HuH-7.5 (cell line): ENCODE measurements around the gene ZNF664.

Experiments used
- DNase-seq: peaks from one replicate; pipeline ENCODE4 v3.0.0; 2011; ENCODE audit warnings: low spot score

ZNF664 gene

GRCh38 chr12:124010687-124011086 is 37.7 kb downstream of the ZNF664 start:
- DNase-seq = no peak

DNA sequence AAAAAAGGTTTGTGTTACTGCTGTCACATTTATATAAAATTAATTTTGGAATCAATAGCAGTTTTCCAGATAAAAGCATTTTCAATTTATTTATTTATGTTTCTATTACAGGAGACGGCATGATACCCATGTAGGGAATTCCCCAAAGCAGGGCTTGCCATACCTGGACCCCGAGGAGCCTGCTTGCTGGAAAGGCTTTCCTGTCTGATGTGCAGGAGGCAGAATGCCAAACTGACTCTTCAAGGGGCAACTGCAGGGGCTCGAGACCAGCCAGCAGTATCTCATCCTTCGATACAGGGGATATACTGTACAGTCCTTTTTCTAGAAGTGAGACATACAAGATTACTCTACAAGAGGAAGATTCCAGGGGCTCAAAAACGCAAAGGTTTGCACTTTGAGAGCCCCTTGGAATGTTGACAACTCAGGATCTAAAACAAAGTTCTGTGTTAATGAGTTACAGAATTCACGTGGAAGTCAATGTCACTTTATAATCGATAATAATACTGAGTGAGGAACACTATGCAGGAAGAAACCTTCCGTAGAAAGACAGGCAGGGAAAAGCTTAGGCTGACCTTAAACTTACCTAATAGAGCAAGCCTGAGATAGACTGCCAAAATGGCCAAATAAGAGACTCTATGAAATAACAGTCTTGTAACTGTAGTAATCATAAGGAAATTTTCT is 38.6 kb downstream of the ZNF664 start:
- DNase-seq = no peak

GRCh38 chr12:124013073-124013472 is 40.1 kb downstream of the ZNF664 start:
- no peak for DNase-seq

GRCh38 chr12:124015494-124016461 is 42.8 kb downstream of the ZNF664 start:
- DNase-seq = no peak

GRCh38 chr12:124017064-124017463 is 44.0 kb downstream of the ZNF664 start:
- DNase-seq = no peak

DNA sequence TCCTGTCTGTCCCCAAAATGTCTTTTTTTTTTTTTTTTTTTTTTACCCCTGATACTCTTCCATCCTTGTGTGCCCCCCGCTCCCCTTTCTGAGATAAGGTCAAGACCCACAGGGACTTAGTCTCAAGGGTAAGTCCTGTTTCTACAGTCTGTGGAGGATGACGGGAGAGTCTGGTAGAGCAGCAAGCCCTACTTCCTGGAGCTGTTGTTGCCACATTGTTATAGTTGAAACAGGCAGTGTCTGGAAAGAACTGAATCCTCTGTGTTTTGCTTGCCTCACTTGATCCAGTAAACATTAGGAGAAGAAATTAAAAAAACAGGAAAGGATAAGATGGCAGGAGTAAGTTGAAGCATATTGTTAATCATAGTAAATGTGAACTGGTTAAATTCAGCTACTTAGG is 45.5 kb downstream of the ZNF664 start:
- DNase-seq = no peak

GRCh38 chr12:124019115-124019514 is 46.1 kb downstream of the ZNF664 start:
- DNase-seq = no peak

DNA sequence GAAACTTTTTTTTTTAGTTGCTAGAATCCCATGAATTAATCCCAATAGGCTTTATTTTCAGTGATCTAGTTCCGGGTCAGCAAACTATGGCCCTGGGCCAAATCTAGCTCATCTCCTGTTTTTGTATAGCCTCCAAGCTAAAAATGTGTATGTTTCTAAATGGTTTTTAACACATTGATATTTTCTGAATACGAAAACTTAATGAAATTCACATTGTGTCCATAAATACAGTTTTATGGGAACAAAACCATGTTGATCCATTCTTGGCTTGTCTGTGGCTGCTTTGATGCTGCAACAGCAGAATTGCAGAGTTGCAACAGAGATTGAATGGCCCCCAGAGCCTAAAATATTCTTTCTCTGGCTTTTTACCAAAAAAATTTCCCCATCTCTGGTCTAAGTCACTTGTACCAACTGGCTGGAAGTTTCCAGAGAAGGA is 47.5 kb downstream of the ZNF664 start:
- DNase-seq = no peak

GRCh38 chr12:124021007-124021406 is 48.0 kb downstream of the ZNF664 start:
- no peak for DNase-seq

- no peak for DNase-seq
Observed at GRCh38 chr12:124022161-124022560, 49.1 kb downstream of the ZNF664 start.

DNA sequence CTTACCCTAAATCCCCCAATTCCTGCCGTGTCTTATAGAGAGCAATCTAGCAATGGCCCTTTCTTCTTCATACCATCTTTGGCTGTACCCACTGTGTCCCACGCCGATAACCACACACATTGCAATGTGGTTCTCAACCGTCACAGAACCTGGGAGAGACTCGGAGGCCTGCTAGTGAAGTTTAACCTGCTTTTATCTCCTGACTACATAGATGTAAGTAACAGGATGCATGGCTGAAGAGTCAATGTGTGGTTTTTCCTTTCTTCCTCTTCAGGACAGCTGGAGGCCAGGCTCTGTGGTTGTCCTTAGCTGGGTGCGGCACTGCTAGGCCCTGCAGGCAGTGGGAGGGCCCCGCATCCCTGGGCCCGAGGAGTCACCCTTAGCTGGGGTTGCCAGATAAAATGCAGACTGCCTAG is 51.3 kb downstream of the ZNF664 start:
- DNase-seq = no peak

GRCh38 chr12:124024776-124025175 is 51.8 kb downstream of the ZNF664 start:
- no peak for DNase-seq

DNA sequence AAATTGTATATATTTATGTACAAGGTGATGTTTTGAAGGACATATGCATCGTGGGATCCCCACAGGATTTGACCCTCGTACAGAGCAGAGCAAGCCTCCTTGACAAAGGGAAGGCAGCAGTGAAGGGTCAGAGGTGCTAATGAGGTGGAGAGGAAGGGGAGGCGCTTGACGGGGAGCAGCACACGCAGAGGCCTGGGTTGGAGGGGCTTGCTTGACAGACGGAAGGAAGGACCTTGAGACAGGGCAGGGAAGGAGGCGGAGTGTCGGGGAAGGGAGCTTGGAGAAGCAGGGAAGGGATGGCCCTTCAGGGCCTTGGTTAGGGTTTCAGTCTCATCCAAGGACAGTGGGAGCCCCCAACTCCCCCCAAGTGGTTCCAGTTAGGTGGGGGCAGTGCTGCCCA is 52.6 kb downstream of the ZNF664 start:
- DNase-seq = no peak

DNA sequence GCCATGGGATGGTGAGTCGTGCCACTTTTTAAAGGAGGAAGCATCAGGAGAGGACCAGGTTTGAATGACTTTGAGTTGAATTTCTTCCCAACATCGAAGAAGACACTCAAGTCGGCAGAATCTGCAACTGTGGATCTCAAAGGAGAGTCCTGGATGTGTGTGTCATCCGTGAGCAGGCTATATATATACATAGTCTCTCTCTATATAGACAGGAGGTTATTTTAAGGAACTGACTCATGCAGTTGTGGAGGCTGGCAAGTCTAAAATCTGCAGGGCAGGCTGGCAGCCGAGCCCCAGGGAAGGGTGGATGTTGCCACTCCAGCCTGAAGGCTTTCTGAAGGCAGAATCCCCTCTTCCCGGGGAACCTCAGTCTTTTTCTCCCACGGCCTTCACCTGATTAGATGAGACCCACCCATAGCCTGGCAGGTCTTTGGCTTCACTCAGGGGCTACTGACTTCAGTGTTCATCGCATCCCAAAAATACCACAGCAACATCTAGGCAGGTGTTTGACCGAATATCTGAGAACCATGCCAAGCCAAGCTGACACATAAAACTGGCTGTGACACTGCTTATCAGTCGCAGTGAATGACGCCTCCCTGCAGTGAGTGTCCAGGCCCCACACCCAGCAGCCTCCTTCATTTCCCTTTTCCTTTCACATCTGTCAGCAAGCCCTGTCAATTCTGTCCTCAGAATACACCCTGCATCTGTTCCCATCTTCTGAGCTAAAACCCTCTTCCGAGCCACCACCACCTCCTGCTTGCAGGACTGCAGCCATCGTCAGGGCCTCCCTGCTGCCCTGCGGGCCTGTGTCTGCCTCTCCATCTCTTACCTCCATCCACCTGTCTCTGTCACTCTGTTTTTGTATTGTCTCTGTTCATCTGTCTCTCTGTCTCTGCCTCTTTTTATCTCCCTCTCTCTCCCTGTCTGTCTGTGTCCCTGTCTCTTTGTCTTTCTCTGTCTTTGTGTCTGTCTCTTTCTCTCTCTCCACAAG is 54.0 kb downstream of the ZNF664 start:
- no peak for DNase-seq

- DNase-seq = no peak
Observed at GRCh38 chr12:124027753-124028554, 54.9 kb downstream of the ZNF664 start.

DNA sequence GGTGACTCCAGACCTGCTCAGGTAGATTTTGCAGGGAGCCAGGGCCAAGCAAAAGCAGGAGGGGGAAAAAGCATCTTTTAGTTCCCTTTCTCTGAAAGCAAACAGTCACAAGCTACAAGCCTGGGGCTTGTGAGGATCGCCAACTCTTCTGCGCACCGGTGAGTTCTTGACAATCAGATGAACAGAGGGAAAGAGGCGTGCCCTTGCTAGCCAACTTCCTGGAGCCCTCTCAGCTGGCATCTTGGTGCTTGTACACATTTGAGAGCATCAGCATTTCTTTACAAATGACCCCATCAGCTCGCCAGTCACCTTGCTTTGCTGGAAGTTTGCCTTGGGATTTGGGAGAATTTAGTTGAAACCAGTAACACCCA is 55.5 kb downstream of the ZNF664 start:
- no peak for DNase-seq

- DNase-seq = no peak
Observed at GRCh38 chr12:124030008-124030407, 57.0 kb downstream of the ZNF664 start.

GRCh38 chr12:124030510-124030909 is 57.5 kb downstream of the ZNF664 start:
- DNase-seq = no peak

- no peak for DNase-seq
Observed at GRCh38 chr12:124031058-124031457, 58.0 kb downstream of the ZNF664 start.

DNA sequence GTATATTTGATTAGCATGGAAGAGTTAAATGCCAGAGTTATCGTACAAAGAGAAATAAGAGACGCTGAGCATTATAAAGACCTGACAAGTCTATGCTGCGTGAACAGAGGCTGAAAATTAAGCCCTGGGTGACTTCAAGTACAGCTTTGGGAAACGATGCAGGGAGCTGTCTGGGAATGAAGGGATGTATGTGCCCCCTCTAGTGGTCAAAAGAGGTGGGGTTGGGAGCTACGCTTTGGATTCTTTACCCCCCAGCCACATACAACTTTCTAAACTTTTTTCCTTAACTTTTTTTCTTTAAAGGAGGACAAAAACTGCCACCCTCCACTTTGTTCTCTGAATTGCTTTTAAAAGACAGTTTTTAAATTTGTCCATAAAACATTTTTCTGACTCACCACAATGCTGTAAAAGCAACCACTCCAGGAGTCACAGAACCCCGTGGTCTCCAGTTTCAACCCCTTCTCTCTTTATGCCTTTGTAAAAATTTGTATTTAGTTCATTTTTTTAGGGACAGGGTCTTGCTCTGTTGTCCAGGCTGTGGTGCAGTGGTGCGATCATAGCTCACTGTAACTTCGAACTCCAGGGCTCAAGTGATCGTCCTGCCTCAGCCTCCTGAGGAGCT is 59.4 kb downstream of the ZNF664 start:
- DNase-seq = peak; percentile 60

DNA sequence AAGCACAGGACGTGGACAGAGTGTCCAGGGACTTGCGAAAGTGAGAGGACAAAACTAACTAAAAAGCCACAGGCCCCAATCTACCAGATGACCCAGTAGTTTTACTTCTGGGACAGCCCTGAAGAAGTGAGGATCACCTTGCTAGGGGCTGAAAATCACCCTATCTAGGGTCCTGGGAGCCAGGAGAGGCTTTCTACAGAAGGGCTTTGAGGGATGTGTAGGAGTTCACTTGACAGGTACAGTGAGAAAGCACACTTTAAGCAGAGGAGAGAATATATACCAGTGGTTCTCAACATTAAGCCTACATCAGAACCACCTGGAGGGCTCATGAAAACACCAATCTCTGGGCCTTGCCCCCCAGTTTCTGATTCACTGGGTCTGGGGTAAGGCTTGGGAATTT is 60.8 kb downstream of the ZNF664 start:
- no peak for DNase-seq
